BLaER1 (cell line): ENCODE results near the gene RCE1.
"Not testable (repeated sequence)": the region's sequence is repeated elsewhere in the genome, so short reads cannot be mapped to it uniquely, and the experiment has no call there.

Experiments used
- H3K27ac ChIP-seq: shearing (Covaris generic); formaldehyde crosslinking; 2 replicates; pipeline ENCODE4 v1.8.1; 2022
- H3K27me3 ChIP-seq: shearing (Covaris generic); formaldehyde crosslinking; 2 replicates; pipeline ENCODE4 v1.8.1; 2022
- H3K36me3 ChIP-seq: shearing (Covaris generic); formaldehyde crosslinking; 2 replicates; pipeline ENCODE4 v1.8.1; 2022
- H3K4me1 ChIP-seq: shearing (Covaris generic); formaldehyde crosslinking; 2 replicates; pipeline ENCODE4 v1.8.1; 2022
- H3K4me2 ChIP-seq: shearing (Covaris generic); formaldehyde crosslinking; 2 replicates; pipeline ENCODE4 v1.8.1; 2022
- H3K4me3 ChIP-seq: shearing (Covaris generic); formaldehyde crosslinking; 2 replicates; pipeline ENCODE4 v1.8.1; 2022
- H3K9ac ChIP-seq: shearing (Covaris generic); formaldehyde crosslinking; 2 replicates; pipeline ENCODE4 v1.8.1; 2022
- H3K9me3 ChIP-seq: shearing (Covaris generic); formaldehyde crosslinking; 2 replicates; pipeline ENCODE4 v1.8.1; 2022
- H4K20me1 ChIP-seq: shearing (Covaris generic); formaldehyde crosslinking; 2 replicates; pipeline ENCODE4 v1.8.1; 2022
- Cebpa-rat ChIP-seq: shearing (Covaris generic); IDR thresholded peaks from 2 replicates; pipeline ENCODE4 v1.8.1; 2022

RCE1 gene

GRCh38 chr11:66842896-66843775 is at the start of gene RCE1:
TSS of gene RCE1 (plus strand) at chr11:66843441. CDS start at chr11:66843456, 15 bp downstream.
- H3K4me2 ChIP-seq: peak within 1 kb of the TSS; percentile 98
- H3K4me1 ChIP-seq: peaks cover 40% of the 10 kb centered on the region
- H3K27me3 ChIP-seq: no peaks in the 10 kb centered on the region
- H4K20me1 ChIP-seq: peaks cover 52% of the 10 kb centered on the region
- TF ChIP-seq Cebpa-rat: no peak
- H3K4me3 ChIP-seq: peak within 1 kb of the TSS; percentile 89
- no peaks in the 10 kb centered on the region for H3K9me3 ChIP-seq
- peaks cover 59% of the 10 kb centered on the region for H3K36me3 ChIP-seq
- H3K9ac ChIP-seq: peak within 1 kb of the TSS; percentile 98
- H3K27ac ChIP-seq: peak within 1 kb of the TSS; percentile 98

GRCh38 chr11:66799815-66800214 is 43.4 kb upstream of the RCE1 start:
- H3K27me3 ChIP-seq, H3K9me3 ChIP-seq, H3K27ac ChIP-seq, H3K9ac ChIP-seq, H4K20me1 ChIP-seq, H3K4me3 ChIP-seq, H3K4me2 ChIP-seq: not testable (repeated sequence)
- Histone ChIP-seq H3K4me1 (peaks cover 15% of the 10 kb centered on the region), H3K36me3 (peaks cover 16% of the 10 kb centered on the region; the same call in 1 of the 2 replicates)

- H3K9ac ChIP-seq: no peak overlapping the region
Observed at GRCh38 chr11:66800720-66801428, 42.4 kb upstream of the RCE1 start.

GRCh38 chr11:66809592-66809991 is 33.6 kb upstream of the RCE1 start:
- no peaks in the 10 kb centered on the region for H3K4me1 ChIP-seq
- H3K27me3 ChIP-seq: no peaks in the 10 kb centered on the region
- TF ChIP-seq Cebpa-rat: no peak
- H3K9ac ChIP-seq: no peak overlapping the region
- H4K20me1 ChIP-seq: no peaks in the 10 kb centered on the region
- no peaks in the 10 kb centered on the region for H3K9me3 ChIP-seq
- H3K27ac ChIP-seq: no peak overlapping the region
- no peak overlapping the region for H3K4me3 ChIP-seq
- H3K36me3 ChIP-seq: peaks cover 19% of the 10 kb centered on the region
- H3K4me2 ChIP-seq: no peak overlapping the region

More at GRCh38 chr11:66800720-66801428, 42.4 kb upstream of the RCE1 start:
- Histone ChIP-seq H3K27ac (peak overlapping the region; percentile 56; the same call in 1 of the 2 replicates), H3K9me3 (no peaks in the 10 kb centered on the region), H3K36me3 (peaks cover 23% of the 10 kb centered on the region; the same call in 1 of the 2 replicates), H3K4me3 (no peak overlapping the region), H3K27me3 (no peaks in the 10 kb centered on the region), H3K4me1 (peaks cover 15% of the 10 kb centered on the region), H4K20me1 (no peaks in the 10 kb centered on the region), H3K4me2 (peak overlapping the region; percentile 47)
- no peak for TF ChIP-seq Cebpa-rat

GRCh38 chr11:66810576-66811185 is 32.6 kb upstream of the RCE1 start:
- no peaks in the 10 kb centered on the region for H4K20me1 ChIP-seq
- no peak for TF ChIP-seq Cebpa-rat
- H3K4me3 ChIP-seq: no peak overlapping the region
- H3K4me1 ChIP-seq: no peaks in the 10 kb centered on the region
- peaks cover 13% of the 10 kb centered on the region for H3K36me3 ChIP-seq
- H3K27ac ChIP-seq: no peak overlapping the region
- no peak overlapping the region for H3K9ac ChIP-seq
- no peaks in the 10 kb centered on the region for H3K9me3 ChIP-seq
- no peak overlapping the region for H3K4me2 ChIP-seq
- H3K27me3 ChIP-seq: no peaks in the 10 kb centered on the region

- Histone ChIP-seq H3K9me3 (no peaks in the 10 kb centered on the region), H3K27me3 (no peaks in the 10 kb centered on the region), H4K20me1 (no peaks in the 10 kb centered on the region), H3K27ac (no peak overlapping the region), H3K4me2 (no peak overlapping the region), H3K36me3 (0 out of 2 replicates have a peak, but pooled peaks cover 8% of the 10 kb centered on the region), H3K9ac (no peak overlapping the region), H3K4me3 (no peak overlapping the region), H3K4me1 (no peaks in the 10 kb centered on the region)
- no peak for TF ChIP-seq Cebpa-rat
Observed at GRCh38 chr11:66814678-66815077, 28.6 kb upstream of the RCE1 start.

GRCh38 chr11:66815646-66816045 is 27.6 kb upstream of the RCE1 start:
- no peak overlapping the region for H3K9ac ChIP-seq
- H3K27me3 ChIP-seq: no peaks in the 10 kb centered on the region
- no peak for TF ChIP-seq Cebpa-rat
- H3K4me3 ChIP-seq: no peak overlapping the region
- 0 out of 2 replicates have a peak, but pooled peaks cover 8% of the 10 kb centered on the region for H3K36me3 ChIP-seq
- no peaks in the 10 kb centered on the region for H4K20me1 ChIP-seq
- no peak overlapping the region for H3K27ac ChIP-seq
- no peaks in the 10 kb centered on the region for H3K9me3 ChIP-seq
- no peak overlapping the region for H3K4me2 ChIP-seq
- no peaks in the 10 kb centered on the region for H3K4me1 ChIP-seq

- no peak overlapping the region for H3K27ac ChIP-seq
- no peaks in the 10 kb centered on the region for H4K20me1 ChIP-seq
- H3K9ac ChIP-seq: no peak overlapping the region
- no peak for TF ChIP-seq Cebpa-rat
- H3K4me3 ChIP-seq: no peak overlapping the region
- no peaks in the 10 kb centered on the region for H3K9me3 ChIP-seq
- peaks cover 19% of the 10 kb centered on the region; the same call in 1 of the 2 replicates for H3K36me3 ChIP-seq
- H3K27me3 ChIP-seq: no peaks in the 10 kb centered on the region
- H3K4me2 ChIP-seq: no peak overlapping the region
- H3K4me1 ChIP-seq: no peaks in the 10 kb centered on the region
Observed at GRCh38 chr11:66818231-66818955, 24.8 kb upstream of the RCE1 start.

- Histone ChIP-seq H3K4me3 (no peak overlapping the region), H3K4me1 (no peaks in the 10 kb centered on the region), H3K36me3 (peaks cover 11% of the 10 kb centered on the region; the same call in 1 of the 2 replicates), H3K27ac (no peak overlapping the region), H3K9me3 (no peaks in the 10 kb centered on the region), H3K27me3 (no peaks in the 10 kb centered on the region), H4K20me1 (no peaks in the 10 kb centered on the region), H3K9ac (no peak overlapping the region), H3K4me2 (no peak overlapping the region)
- TF ChIP-seq Cebpa-rat: no peak
Observed at GRCh38 chr11:66820381-66820780, 22.9 kb upstream of the RCE1 start.
